NB4 (cell line): Measurements from ENCODE around the gene RPTOR.

Source experiments
- MYC ChIP-seq: IDR thresholded peaks from 2 replicates; pipeline ENCODE4 v1.6.1; 2011; ENCODE audit warnings: low read depth, low read length
- POLR2A ChIP-seq: IDR thresholded peaks from 2 replicates; pipeline ENCODE4 v1.6.1; 2011; ENCODE audit warnings: mild to moderate bottlenecking; ENCODE audit not compliant: insufficient read length; ENCODE audit errors: extremely low read depth
- TF ChIP-seq, protein P1 (sequence below): IDR thresholded peaks from one replicate; pipeline ENCODE4 v1.5.1; 2012; ENCODE audit warnings: low read depth, low read length
- TF ChIP-seq, protein P2 (sequence below): IDR thresholded peaks from 2 replicates; pipeline ENCODE4 v1.6.1; 2011; ENCODE audit warnings: low read depth, low read length

DNA sequence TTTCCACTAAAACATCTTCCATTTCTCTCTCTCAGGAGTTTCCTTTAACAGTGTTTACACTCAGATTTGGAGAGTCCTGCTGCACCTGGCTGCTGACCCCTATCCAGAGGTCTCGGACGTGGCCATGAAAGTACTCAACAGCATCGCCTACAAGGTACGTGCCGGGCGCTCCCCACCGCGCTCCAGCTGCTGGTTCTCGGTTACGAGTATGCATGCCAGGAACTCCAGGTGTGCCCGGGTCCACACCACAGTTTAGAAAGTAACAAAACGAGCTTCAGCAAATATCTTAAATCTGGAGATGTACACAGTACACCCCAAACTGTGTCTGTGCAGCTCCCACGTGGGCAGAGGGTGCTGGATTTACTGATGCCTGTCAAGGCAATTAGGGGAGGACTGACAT lies 364.1 kb downstream of the RPTOR start:
- TF ChIP-seq, protein P1, sequence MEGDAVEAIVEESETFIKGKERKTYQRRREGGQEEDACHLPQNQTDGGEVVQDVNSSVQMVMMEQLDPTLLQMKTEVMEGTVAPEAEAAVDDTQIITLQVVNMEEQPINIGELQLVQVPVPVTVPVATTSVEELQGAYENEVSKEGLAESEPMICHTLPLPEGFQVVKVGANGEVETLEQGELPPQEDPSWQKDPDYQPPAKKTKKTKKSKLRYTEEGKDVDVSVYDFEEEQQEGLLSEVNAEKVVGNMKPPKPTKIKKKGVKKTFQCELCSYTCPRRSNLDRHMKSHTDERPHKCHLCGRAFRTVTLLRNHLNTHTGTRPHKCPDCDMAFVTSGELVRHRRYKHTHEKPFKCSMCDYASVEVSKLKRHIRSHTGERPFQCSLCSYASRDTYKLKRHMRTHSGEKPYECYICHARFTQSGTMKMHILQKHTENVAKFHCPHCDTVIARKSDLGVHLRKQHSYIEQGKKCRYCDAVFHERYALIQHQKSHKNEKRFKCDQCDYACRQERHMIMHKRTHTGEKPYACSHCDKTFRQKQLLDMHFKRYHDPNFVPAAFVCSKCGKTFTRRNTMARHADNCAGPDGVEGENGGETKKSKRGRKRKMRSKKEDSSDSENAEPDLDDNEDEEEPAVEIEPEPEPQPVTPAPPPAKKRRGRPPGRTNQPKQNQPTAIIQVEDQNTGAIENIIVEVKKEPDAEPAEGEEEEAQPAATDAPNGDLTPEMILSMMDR, result no peak
- no peak for TF ChIP-seq POLR2A
- TF ChIP-seq MYC, result no peak
- TF ChIP-seq, protein P2, sequence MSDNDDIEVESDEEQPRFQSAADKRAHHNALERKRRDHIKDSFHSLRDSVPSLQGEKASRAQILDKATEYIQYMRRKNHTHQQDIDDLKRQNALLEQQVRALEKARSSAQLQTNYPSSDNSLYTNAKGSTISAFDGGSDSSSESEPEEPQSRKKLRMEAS, result no peak
